Gastrocnemius medialis (tissue), 4 donors: ENCODE data around the gene PAX5. TPM values are rescaled to one million over a fixed set of nuclear protein-coding genes. Genes with fewer than 3 reads are reported as not detected.
"Not testable (repeated sequence)": the region's sequence is repeated elsewhere in the genome, so short reads cannot be mapped to it uniquely, and the experiment has no call there.

Source experiments
- ATAC-seq, 2 donors: fragments of 150-250 bp; one replicate each; pipeline ENCODE4 v1.9.1; 2016
- DNase-seq, 2 donors: peaks; one replicate each; pipeline ENCODE4 v3.0.0-alpha.2; 2019
- H3K27ac ChIP-seq, 4 donors: fragments of 200-600 bp; sonication (generic); 1 replicate in 1 of 4; 2 replicates in 3 of 4; pipeline ENCODE4 v1.5.1; 2016 to 2018; ENCODE audit warnings: mild to moderate bottlenecking in 2 of 4, moderate library complexity in 1 of 4
- H3K27me3 ChIP-seq, 3 donors: fragments of 200-600 bp; sonication (generic) in 2 of 3; 1 replicate in 1 of 3; 2 replicates in 2 of 3; pipeline versions ENCODE4 v1.5.1 to v1.6.0; 2016 to 2019; ENCODE audit warnings: mild to moderate bottlenecking in 1 of 3, moderate library complexity in 1 of 3
- H3K36me3 ChIP-seq, 2 donors: fragments of 200-600 bp; sonication (generic) in 1 of 2; one replicate each; pipeline ENCODE4 v1.5.1; 2017 to 2018
- H3K4me1 ChIP-seq, 2 donors: fragments of 200-600 bp; sonication (generic) in 1 of 2; one replicate each; pipeline ENCODE4 v1.5.1; 2016 to 2017; ENCODE audit warnings: mild to moderate bottlenecking in 2 of 2
- H3K4me3 ChIP-seq, 4 donors: fragments of 200-600 bp; sonication (generic) in 3 of 4; 1 replicate in 1 of 4; 2 replicates in 3 of 4; pipeline ENCODE4 v1.5.1; 2016 to 2019; ENCODE audit warnings: mild to moderate bottlenecking in 2 of 4
- H3K9me3 ChIP-seq, 3 donors: fragments of 200-600 bp; sonication (generic) in 2 of 3; 1 replicate in 1 of 3; 2 replicates in 2 of 3; pipeline ENCODE4 v1.5.1; 2016 to 2019
- POLR2A ChIP-seq, 2 donors: fragments of 450-650 bp; IDR thresholded peaks; one replicate each; pipeline ENCODE4 v1.6.1; 2017; ENCODE audit warnings: antibody characterized with exemption in 2 of 2, mild to moderate bottlenecking in 2 of 2, moderate library complexity in 2 of 2
- in situ Hi-C, 4 donors: fragments of 200-750 bp; cut with MboI; loops; one replicate each; pipeline versions ENCODE4 v1.15.0 to v1.8.0; 2017; ENCODE audit warnings: low sequenced_read_pairs in 4 of 4
- intact Hi-C: fragments of 100-400 bp; cut with DNase I; formaldehyde crosslinking; loops from one replicate; pipeline ENCODE4 v1.15.1; 2023; ENCODE audit warnings: low total_unique reads
- total RNA-seq, 4 donors: library from RNA; depleted of rRNA; stranded (reverse); fragments of >200 nt; gene quantifications; one replicate each; pipeline versions ENCODE4 v1.1.0 to v1.2.3, GENCODE V29; 2016
- TF ChIP-seq, protein P1 (sequence below), 5 experiments: fragments of 450-650 bp in 3 of 5; fragments of 200-600 bp in 2 of 5; sonication (generic) in 2 of 5; IDR thresholded peaks in 4 of 5; conservative IDR thresholded peaks in 1 of 5; 1 replicate in 4 of 5; 2 replicates in 1 of 5; pipeline ENCODE4 v1.5.1; 2016 to 2019; ENCODE audit warnings: antibody characterized with exemption in 5 of 5, mild to moderate bottlenecking in 3 of 5, moderate library complexity in 3 of 5

The PAX5 gene
- total RNA-seq, 4 donors from 2014 or later = 0.19 TPM; not detected in 3

DNA sequence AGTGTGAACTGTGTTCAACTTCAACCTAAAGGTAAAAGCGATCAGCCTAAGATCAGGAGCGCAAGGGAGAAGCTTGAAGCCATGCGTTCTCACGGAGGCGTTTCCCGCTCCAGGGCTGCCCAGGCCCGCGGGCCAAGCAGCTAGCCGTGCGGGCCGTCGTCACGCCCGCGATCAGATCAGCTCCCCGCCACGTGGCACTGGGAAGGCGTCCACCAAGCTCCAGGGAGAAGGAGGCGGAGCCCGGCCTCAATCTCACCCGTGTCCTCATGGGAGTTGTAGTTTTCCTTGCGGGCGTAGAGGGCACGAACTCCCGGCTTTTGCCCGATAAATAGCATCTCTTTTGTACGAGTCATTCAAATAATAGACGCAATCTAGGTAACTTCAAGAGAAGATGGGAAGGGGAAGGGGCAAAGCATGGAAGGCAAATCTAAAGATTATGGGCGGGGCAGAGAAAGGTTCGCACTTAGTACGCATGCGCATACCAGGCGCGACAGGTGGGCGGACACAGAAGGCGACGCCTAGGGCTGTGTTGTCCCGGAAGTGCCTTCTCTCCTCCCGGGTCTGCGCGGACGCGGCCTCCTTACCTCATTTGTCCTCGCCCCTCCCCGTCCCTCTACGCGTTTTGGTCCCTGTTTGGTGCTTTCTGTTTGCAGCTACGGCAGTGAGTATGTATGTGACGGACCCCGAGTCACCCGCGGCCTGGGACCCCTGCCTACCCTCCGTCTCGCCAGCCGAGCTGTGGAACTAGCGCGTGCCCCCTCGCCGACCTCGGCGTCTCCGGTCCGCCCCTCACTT, 45.5 kb upstream of the PAX5 start:
- H3K27ac ChIP-seq = peak overlapping the region; percentile 88 to 94 (median 92)
- DNase-seq (peak; percentile 88 to 92), ATAC-seq (peak; percentile 98)
- in situ Hi-C loops = loop anchor here in 1 of 4 donors (5.0 kb wide), 1 partner anchor 38 kb away; no protein-coding TSS in a partner anchor
- no peaks in the 10 kb centered on the region for H3K9me3 ChIP-seq
- peak; percentile 69 to 73 for TF ChIP-seq POLR2A (IDR thresholded peaks at IDR 0.05)
- TF ChIP-seq, protein P1, sequence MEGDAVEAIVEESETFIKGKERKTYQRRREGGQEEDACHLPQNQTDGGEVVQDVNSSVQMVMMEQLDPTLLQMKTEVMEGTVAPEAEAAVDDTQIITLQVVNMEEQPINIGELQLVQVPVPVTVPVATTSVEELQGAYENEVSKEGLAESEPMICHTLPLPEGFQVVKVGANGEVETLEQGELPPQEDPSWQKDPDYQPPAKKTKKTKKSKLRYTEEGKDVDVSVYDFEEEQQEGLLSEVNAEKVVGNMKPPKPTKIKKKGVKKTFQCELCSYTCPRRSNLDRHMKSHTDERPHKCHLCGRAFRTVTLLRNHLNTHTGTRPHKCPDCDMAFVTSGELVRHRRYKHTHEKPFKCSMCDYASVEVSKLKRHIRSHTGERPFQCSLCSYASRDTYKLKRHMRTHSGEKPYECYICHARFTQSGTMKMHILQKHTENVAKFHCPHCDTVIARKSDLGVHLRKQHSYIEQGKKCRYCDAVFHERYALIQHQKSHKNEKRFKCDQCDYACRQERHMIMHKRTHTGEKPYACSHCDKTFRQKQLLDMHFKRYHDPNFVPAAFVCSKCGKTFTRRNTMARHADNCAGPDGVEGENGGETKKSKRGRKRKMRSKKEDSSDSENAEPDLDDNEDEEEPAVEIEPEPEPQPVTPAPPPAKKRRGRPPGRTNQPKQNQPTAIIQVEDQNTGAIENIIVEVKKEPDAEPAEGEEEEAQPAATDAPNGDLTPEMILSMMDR (IDR thresholded peaks at IDR 0.05 in 4 of 5, conservative IDR thresholded peaks at IDR 0.05 in 1 of 5) = no peak
- H3K36me3 ChIP-seq = no peaks in the 10 kb centered on the region
- H3K4me1 ChIP-seq = peaks cover 20 to 24% of the 10 kb centered on the region in 2 donors
- intact Hi-C loops = loop anchor here (1.0 to 10.0 kb wide), 3 partner anchors 41 to 245 kb away; partner anchors contain the start of gene ZCCHC7
- no peaks in the 10 kb centered on the region for H3K27me3 ChIP-seq
- H3K4me3 ChIP-seq = peak overlapping the region; percentile 79 to 100 (median 99)

DNA sequence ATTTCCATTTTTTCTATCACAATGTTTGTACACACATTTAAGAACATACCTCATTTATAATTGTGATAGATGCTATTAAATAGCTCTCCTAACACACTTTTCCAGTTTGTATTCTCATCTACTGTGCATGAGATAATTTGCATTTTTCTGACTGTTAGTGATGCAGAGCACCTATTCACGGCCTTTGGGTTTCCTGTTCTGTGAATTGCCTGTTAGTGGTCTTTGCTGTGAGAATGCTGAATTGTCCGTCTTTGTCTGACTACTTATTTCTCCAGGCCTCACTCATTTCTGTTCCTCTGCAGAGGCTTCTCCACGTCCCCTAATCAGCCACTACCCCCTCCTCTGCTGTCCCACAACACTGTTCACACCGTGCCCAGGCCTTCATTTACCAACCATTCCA, 40.7 kb upstream of the PAX5 start:
- ATAC-seq, intact Hi-C loops, H3K9me3 ChIP-seq, H3K36me3 ChIP-seq, H3K27ac ChIP-seq, in situ Hi-C loops, H3K27me3 ChIP-seq, H3K4me1 ChIP-seq, DNase-seq, H3K4me3 ChIP-seq: not testable (repeated sequence)

DNA sequence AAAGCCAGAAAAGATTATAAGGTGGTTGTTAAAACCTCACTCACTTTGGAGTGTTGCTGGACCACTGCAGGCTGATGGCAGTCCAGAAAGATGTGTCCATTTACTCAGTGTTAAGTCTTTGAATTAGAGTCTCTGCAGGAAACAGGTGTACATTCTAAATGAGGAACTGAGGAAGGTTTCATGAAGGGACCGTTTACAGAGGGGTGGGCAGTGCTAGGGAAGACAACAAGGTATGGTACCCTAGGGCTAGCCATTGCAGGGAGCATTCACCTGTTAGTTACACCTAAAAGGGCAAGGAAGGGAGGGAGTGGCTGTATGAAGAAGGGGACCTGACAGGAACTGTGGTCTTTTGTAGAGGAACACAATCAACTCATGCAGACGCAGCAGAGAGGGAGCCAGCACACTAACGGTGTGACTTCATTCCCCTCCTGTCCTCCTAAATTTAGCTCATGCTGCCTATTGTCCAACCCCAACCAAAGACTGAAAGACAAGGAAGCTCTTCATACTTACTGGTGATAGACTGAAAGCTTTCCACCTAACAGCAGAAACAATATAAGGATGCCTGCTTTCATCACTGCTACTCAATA, 32.2 kb upstream of the PAX5 start:
- DNase-seq (no peak), ATAC-seq (no peak)
- Histone ChIP-seq H3K27me3 (peaks cover 4 to 9% (median 5%) of the 10 kb centered on the region in 3 donors), H3K27ac (no peak overlapping the region), H3K4me1 (no peaks in the 10 kb centered on the region), H3K36me3 (no peaks in the 10 kb centered on the region), H3K9me3 (no peaks in the 10 kb centered on the region), H3K4me3 (no peak overlapping the region)
- intact Hi-C loops (no loop called here), in situ Hi-C loops (no loop called here)
- no peak for TF ChIP-seq POLR2A (IDR thresholded peaks at IDR 0.05)
- TF ChIP-seq, protein P1 (IDR thresholded peaks at IDR 0.05 in 4 of 5, conservative IDR thresholded peaks at IDR 0.05 in 1 of 5) = no peak

DNA sequence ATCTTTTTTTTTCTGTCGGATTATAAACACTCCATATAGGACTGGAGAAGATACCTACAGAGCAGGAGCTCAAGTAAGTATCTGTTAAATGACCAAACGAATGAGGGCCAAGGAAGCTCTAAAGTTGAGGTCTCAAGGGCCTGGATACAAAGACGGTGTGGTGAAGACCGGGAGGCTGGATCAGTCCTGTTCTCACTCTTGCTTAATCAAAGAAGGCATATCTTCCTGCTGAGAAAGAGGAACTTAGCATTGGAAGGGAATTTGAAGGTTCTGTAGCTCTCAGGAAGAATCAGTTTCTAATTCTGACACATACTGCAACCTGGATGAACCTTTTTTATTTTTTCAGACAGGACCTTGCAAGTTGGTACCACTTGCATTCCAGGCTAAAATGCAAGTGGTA, 28.3 kb upstream of the PAX5 start:
- no peak for TF ChIP-seq POLR2A (IDR thresholded peaks at IDR 0.05)
- TF ChIP-seq, protein P1 (IDR thresholded peaks at IDR 0.05 in 4 of 5, conservative IDR thresholded peaks at IDR 0.05 in 1 of 5) = no peak
- Histone ChIP-seq H3K4me3 (no peak overlapping the region), H3K36me3 (no peaks in the 10 kb centered on the region), H3K27me3 (peaks cover 4 to 17% (median 5%) of the 10 kb centered on the region in 3 donors), H3K9me3 (no peaks in the 10 kb centered on the region), H3K27ac (no peak overlapping the region), H3K4me1 (no peaks in the 10 kb centered on the region)
- in situ Hi-C loops = no loop called here
- ATAC-seq (no peak), DNase-seq (no peak)
- intact Hi-C loops = no loop called here

DNA sequence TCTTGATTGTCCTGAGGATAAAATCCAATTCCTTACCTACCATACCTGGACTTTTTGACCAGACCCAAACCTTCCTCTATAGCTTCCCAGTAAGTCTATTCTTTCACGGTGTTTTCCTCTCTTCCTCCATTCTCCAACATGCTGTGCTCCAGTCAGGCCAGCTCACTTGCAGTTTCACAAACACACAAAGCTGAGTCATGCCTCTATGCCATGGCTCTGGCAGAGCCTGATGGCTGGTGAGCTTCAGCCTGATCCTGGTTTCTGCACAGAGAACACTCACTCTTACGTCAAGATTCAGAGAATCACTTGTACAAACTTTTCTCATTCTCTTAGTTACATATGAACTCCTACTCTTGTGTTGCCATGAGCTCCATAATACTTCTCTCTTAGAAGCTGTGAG, 27.7 kb upstream of the PAX5 start:
- DNase-seq = no peak
- in situ Hi-C loops = no loop called here
- no peaks in the 10 kb centered on the region for H3K36me3 ChIP-seq
- H3K4me1 ChIP-seq = no peaks in the 10 kb centered on the region
- no peak for ATAC-seq
- peaks cover 5 to 17% (median 7%) of the 10 kb centered on the region in 3 donors for H3K27me3 ChIP-seq
- no peaks in the 10 kb centered on the region for H3K9me3 ChIP-seq
- intact Hi-C loops = no loop called here
- TF ChIP-seq, protein P1 (IDR thresholded peaks at IDR 0.05 in 4 of 5, conservative IDR thresholded peaks at IDR 0.05 in 1 of 5) = no peak
- TF ChIP-seq POLR2A (IDR thresholded peaks at IDR 0.05) = no peak
- no peak overlapping the region for H3K27ac ChIP-seq
- no peak overlapping the region for H3K4me3 ChIP-seq
